OCI-LY1 (cell line): Measurements from ENCODE around the gene PGC.

ENCODE experiments used
- H2AFZ ChIP-seq: fragments of 200-600 bp; sonication (generic), shearing (Covaris generic); 2 replicates; pipeline ENCODE4 v1.6.0; 2014; ENCODE audit warnings: antibody characterized with exemption, mild to moderate bottlenecking, low read length
- H3F3A ChIP-seq: fragments of 200-600 bp; sonication (generic), shearing (Covaris generic); 2 replicates; pipeline ENCODE4 v1.6.0; 2014; ENCODE audit warnings: mild to moderate bottlenecking, antibody characterized with exemption, low read length, moderate library complexity; ENCODE audit not compliant: insufficient read depth
- H3K27ac ChIP-seq: fragments of 200-600 bp; sonication (generic); 2 replicates; pipeline ENCODE4 v1.5.1; 2014; ENCODE audit warnings: low read length, mixed run types, mild to moderate bottlenecking, low read depth; ENCODE audit not compliant: poor library complexity, severe bottlenecking
- H3K27me3 ChIP-seq: fragments of 200-600 bp; sonication (generic); 2 replicates; pipeline ENCODE4 v1.6.0; 2014; ENCODE audit warnings: antibody characterized with exemption, mild to moderate bottlenecking, low read length, moderate library complexity; ENCODE audit not compliant: insufficient read depth
- H3K36me3 ChIP-seq: fragments of 200-600 bp; sonication (generic); 2 replicates; pipeline ENCODE4 v1.6.1; 2014; ENCODE audit warnings: mild to moderate bottlenecking, antibody characterized with exemption, low read length, moderate library complexity, mixed read lengths; ENCODE audit not compliant: insufficient read depth
- H3K4me1 ChIP-seq: fragments of 200-600 bp; sonication (generic); 2 replicates; pipeline ENCODE4 v1.5.1; 2014; ENCODE audit warnings: mild to moderate bottlenecking, low read length, moderate library complexity; ENCODE audit not compliant: insufficient read depth, severe bottlenecking
- H3K4me2 ChIP-seq: fragments of 200-600 bp; sonication (generic), shearing (Covaris generic); 2 replicates; pipeline ENCODE4 v1.6.1; 2014; ENCODE audit warnings: low read length
- H3K4me3 ChIP-seq: fragments of 200-600 bp; sonication (generic); 2 replicates; pipeline ENCODE4 v1.5.1; 2014; ENCODE audit warnings: low read length, low read depth, mild to moderate bottlenecking, mixed read lengths; ENCODE audit not compliant: poor library complexity, severe bottlenecking
- H3K79me2 ChIP-seq: fragments of 200-600 bp; shearing (Covaris generic); 2 replicates; pipeline ENCODE4 v1.6.1; 2016; ENCODE audit warnings: mixed run types, low read length, mixed read lengths; ENCODE audit not compliant: insufficient read depth
- H3K9ac ChIP-seq: fragments of 200-600 bp; sonication (generic), shearing (Covaris generic); 2 replicates; pipeline ENCODE4 v1.6.1; 2014; ENCODE audit warnings: mild to moderate bottlenecking, low read length, mixed read lengths
- H3K9me2 ChIP-seq: fragments of 200-600 bp; sonication (generic), shearing (Covaris generic); 2 replicates; pipeline ENCODE4 v1.6.1; 2014; ENCODE audit warnings: low read depth, mild to moderate bottlenecking, low read length, mixed read lengths
- H3K9me3 ChIP-seq: fragments of 200-600 bp; shearing (Covaris generic); 2 replicates; pipeline ENCODE4 v1.6.1; 2014; ENCODE audit warnings: low read length, mixed read lengths
- H4K20me1 ChIP-seq: fragments of 200-600 bp; sonication (generic), shearing (Covaris generic); 2 replicates; pipeline ENCODE4 v1.6.0; 2016; ENCODE audit warnings: mild to moderate bottlenecking, low read length; ENCODE audit not compliant: insufficient read depth
- CTCF ChIP-seq: fragments of 200-600 bp; sonication (generic), shearing (Covaris generic); IDR thresholded peaks from 2 replicates; pipeline ENCODE4 v1.5.1; 2017; ENCODE audit warnings: mild to moderate bottlenecking, antibody characterized with exemption, low read length, moderate library complexity, mixed read lengths
- EZH2 ChIP-seq: fragments of 200-600 bp; sonication (generic), shearing (Covaris generic); IDR thresholded peaks from 2 replicates; pipeline ENCODE4 v1.8.0; 2017; ENCODE audit warnings: borderline replicate concordance, mixed run types, mild to moderate bottlenecking, antibody characterized with exemption, low read length, moderate library complexity, mixed read lengths

Gene PGC

GRCh38 chr6:41781366-41781730, 34.2 kb upstream of the PGC start:
- H2AFZ ChIP-seq = no peak overlapping the region
- peaks cover 20% of the 10 kb centered on the region for H3K4me1 ChIP-seq
- no peak overlapping the region for H3K27ac ChIP-seq
- H3K79me2 ChIP-seq = no peaks in the 10 kb centered on the region
- no peak overlapping the region for H3K4me3 ChIP-seq
- 0 out of 2 replicates have a peak, but pooled peaks cover 5% of the 10 kb centered on the region for H3K27me3 ChIP-seq
- no peaks in the 10 kb centered on the region for H3K9me2 ChIP-seq
- no peak overlapping the region for H3K9ac ChIP-seq
- no peaks in the 10 kb centered on the region for H4K20me1 ChIP-seq
- TF ChIP-seq EZH2 (no peak), CTCF (no peak)
- no peak overlapping the region for H3K4me2 ChIP-seq
- no peaks in the 10 kb centered on the region for H3F3A ChIP-seq
- no peaks in the 10 kb centered on the region for H3K36me3 ChIP-seq
- H3K9me3 ChIP-seq = no peaks in the 10 kb centered on the region

- no peaks in the 10 kb centered on the region for H3F3A ChIP-seq
- H3K4me3 ChIP-seq = peak within 1 kb of the TSS; percentile 66
- peak within 1 kb of the TSS; percentile 95 for H3K4me2 ChIP-seq
- no peaks in the 10 kb centered on the region for H3K79me2 ChIP-seq
- H3K27me3 ChIP-seq = 0 out of 2 replicates have a peak, but pooled peaks cover 5% of the 10 kb centered on the region
- H3K4me1 ChIP-seq = peaks cover 14% of the 10 kb centered on the region
- TF ChIP-seq EZH2 (no peak), CTCF (no peak)
- H3K9ac ChIP-seq = peak within 1 kb of the TSS; percentile 82
- H3K27ac ChIP-seq = no peak within 1 kb of the TSS
- H3K9me2 ChIP-seq = no peaks in the 10 kb centered on the region
- H3K9me3 ChIP-seq = no peaks in the 10 kb centered on the region
- H2AFZ ChIP-seq = no peak within 1 kb of the TSS
- H3K36me3 ChIP-seq = no peaks in the 10 kb centered on the region
- H4K20me1 ChIP-seq = no peaks in the 10 kb centered on the region
Observed at GRCh38 chr6:41780551-41781365, 33.6 kb upstream of the PGC start, which contains the start of gene PRICKLE4. TSS of gene PRICKLE4 (plus strand) at chr6:41780782. CDS start at chr6:41783474, 2,692 bp downstream.

- Histone ChIP-seq H3K36me3 (no peaks in the 10 kb centered on the region; the same call in 1 of the 2 replicates), H3F3A (no peaks in the 10 kb centered on the region), H3K4me2 (peak within 1 kb of the TSS; percentile 95), H3K4me1 (peaks cover 13% of the 10 kb centered on the region), H3K9me2 (no peaks in the 10 kb centered on the region), H3K79me2 (no peaks in the 10 kb centered on the region), H2AFZ (no peak within 1 kb of the TSS), H3K4me3 (peak within 1 kb of the TSS; percentile 66), H3K9ac (peak within 1 kb of the TSS; percentile 82), H4K20me1 (no peaks in the 10 kb centered on the region), H3K9me3 (no peaks in the 10 kb centered on the region), H3K27ac (no peak within 1 kb of the TSS), H3K27me3 (0 out of 2 replicates have a peak, but pooled peaks cover 5% of the 10 kb centered on the region)
- TF ChIP-seq EZH2 (no peak), CTCF (peak; percentile 91)
Observed at GRCh38 chr6:41779788-41780550, 32.8 kb upstream of the PGC start, which contains the start of gene FRS3. TSS of gene FRS3 (minus strand) at chr6:41779900. CDS start at chr6:41776987, 2,913 bp downstream.
